Naive thymus-derived CD4-positive, alpha-beta T cell (primary cell): Measurements from ENCODE around the gene RDH11. TPM values are rescaled to one million over a fixed set of nuclear protein-coding genes. Genes with fewer than 3 reads are reported as not detected.
"Not testable (repeated sequence)": the region's sequence is repeated elsewhere in the genome, so short reads cannot be mapped to it uniquely, and the experiment has no call there.

Source experiments
- ATAC-seq: fragments of 150-1000 bp; cut with Tn5 transposase; 2 replicates; pipeline ENCODE4 v1.10.0; 2021; ENCODE audit warnings: mild to moderate bottlenecking, moderate library complexity
- CTCF ChIA-PET: fragments of 350-600 bp; sonication (Branson Sonifier 250); formaldehyde crosslinking; loops from one replicate; lab custom pipeline; 2021; ENCODE audit warnings: antibody characterized with exemption; lab: Charles Lee
- POLR2A ChIA-PET: fragments of 350-600 bp; sonication (Branson Sonifier 250); formaldehyde crosslinking; loops from one replicate; lab custom pipeline; 2021; ENCODE audit warnings: antibody characterized with exemption, inconsistent platforms; lab: Charles Lee
- DNase-seq, 9 donors: peaks; one replicate each; pipeline versions ENCODE4 v3.0.0 to v3.0.0-alpha.2; 2020 to 2022; ENCODE audit warnings: mixed read lengths in 1 of 9
- H3K27ac ChIP-seq: one replicate; pipeline ENCODE4 v1.7.0; 2013; ENCODE audit warnings: mild to moderate bottlenecking, low read depth, low read length, moderate library complexity
- H3K27me3 ChIP-seq, 2 donors: one replicate each; pipeline ENCODE4 v1.7.0; 2013; ENCODE audit warnings: low read length in 2 of 2, mild to moderate bottlenecking in 2 of 2, moderate library complexity in 2 of 2; ENCODE audit not compliant: control insufficient read depth in 2 of 2, insufficient read depth in 2 of 2
- H3K36me3 ChIP-seq, 3 experiments: 1 replicate in 2 of 3; 2 replicates in 1 of 3; pipeline ENCODE4 v1.7.0; 2013; ENCODE audit warnings: low read length in 3 of 3, mild to moderate bottlenecking in 3 of 3, moderate library complexity in 1 of 3; ENCODE audit not compliant: insufficient read depth in 3 of 3, control insufficient read depth in 2 of 3
- H3K4me1 ChIP-seq, 2 donors: one replicate each; pipeline ENCODE4 v1.7.0; 2013; ENCODE audit warnings: low read length in 2 of 2, mild to moderate bottlenecking in 2 of 2, moderate library complexity in 1 of 2; ENCODE audit not compliant: control insufficient read depth in 2 of 2, insufficient read depth in 2 of 2
- H3K4me3 ChIP-seq: 2 replicates; pipeline ENCODE4 v1.7.0; 2013; ENCODE audit warnings: mild to moderate bottlenecking, low read length
- H3K9me3 ChIP-seq, 3 experiments: 1 replicate in 2 of 3; 2 replicates in 1 of 3; pipeline ENCODE4 v1.7.0; 2013; ENCODE audit warnings: low read length in 3 of 3; ENCODE audit not compliant: control insufficient read depth in 2 of 3
- H3K27ac Mint-ChIP-seq, 9 donors: one replicate each; pipeline ENCODE4 v1.8.0; 2020 to 2022; ENCODE audit warnings: mixed read lengths in 9 of 9, mild to moderate bottlenecking in 8 of 9, moderate library complexity in 5 of 9, inconsistent platforms in 2 of 9
- H3K27me3 Mint-ChIP-seq, 5 donors: one replicate each; pipeline ENCODE4 v1.8.0; 2021 to 2022; ENCODE audit warnings: mixed read lengths in 5 of 5, mild to moderate bottlenecking in 1 of 5
- H3K36me3 Mint-ChIP-seq, 5 donors: one replicate each; pipeline ENCODE4 v1.8.0; 2020 to 2022; ENCODE audit warnings: mixed read lengths in 5 of 5, mild to moderate bottlenecking in 3 of 5, inconsistent platforms in 1 of 5
- H3K4me1 Mint-ChIP-seq, 7 donors: one replicate each; pipeline ENCODE4 v1.8.0; 2020 to 2022; ENCODE audit warnings: mixed read lengths in 7 of 7, mild to moderate bottlenecking in 3 of 7, inconsistent platforms in 1 of 7
- H3K4me3 Mint-ChIP-seq, 10 donors: one replicate each; pipeline ENCODE4 v1.8.0; 2020 to 2022; ENCODE audit warnings: mild to moderate bottlenecking in 10 of 10, mixed read lengths in 10 of 10, moderate library complexity in 6 of 10, inconsistent platforms in 2 of 10
- H3K9me3 Mint-ChIP-seq, 11 donors: one replicate each; pipeline ENCODE4 v1.8.0; 2020 to 2022; ENCODE audit warnings: mixed read lengths in 11 of 11, mild to moderate bottlenecking in 4 of 11, inconsistent platforms in 1 of 11, moderate library complexity in 1 of 11
- intact Hi-C, 2 donors: fragments of 100-400 bp; cut with micrococcal nuclease; formaldehyde crosslinking; loops; one replicate each; pipeline ENCODE4 v1.15.1; 2023
- polyA plus RNA-seq, 2 donors: library from polyadenylated mRNA; unstranded; fragments of 300-500 nt; fragmentation: Illumina TruSeq; gene quantifications; one replicate each; pipeline ENCODE4 v1.2.3, GENCODE V29; 2021
- total RNA-seq, 6 experiments: library from RNA in 5 of 6; stranded (reverse) in 5 of 6; gene quantifications; 1 replicate in 5 of 6; 2 replicates in 1 of 6; pipeline ENCODE4 v1.2.3 and lab custom pipeline; 2021 to 2026

RDH11 gene
- total and polyA plus RNA-seq, 7 experiments from 2014 or later = 22.3 to 96.8 (median 43.3) TPM

DNA sequence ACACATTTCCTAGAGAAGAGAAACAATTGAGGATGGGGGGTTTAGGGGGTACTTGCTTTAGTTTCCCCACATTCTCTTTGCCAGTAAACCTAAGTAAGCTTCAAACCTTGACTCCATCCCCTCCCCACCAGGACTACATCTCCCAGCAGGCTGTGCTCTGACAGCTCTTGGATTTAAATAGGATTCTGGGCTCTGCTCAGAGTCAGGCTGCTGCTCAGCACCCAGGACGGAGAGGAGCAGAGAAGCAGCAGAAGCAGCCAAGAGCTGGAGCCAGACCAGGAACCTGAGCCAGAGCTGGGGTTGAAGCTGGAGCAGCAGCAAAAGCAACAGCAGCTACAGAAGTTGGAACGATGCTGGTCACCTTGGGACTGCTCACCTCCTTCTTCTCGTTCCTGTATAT, 26.7 kb upstream of the RDH11 start:
- CTCF ChIA-PET = no interaction called here
- no peaks in the 10 kb centered on the region for H3K9me3 ChIP-seq
- Mint-ChIP-seq H3K27ac (no peak overlapping the region), H3K27me3 (peaks cover 38 to 52% (median 42%) of the 10 kb centered on the region in 5 donors), H3K4me1 (peaks cover 0 to 6% (median 3%) of the 10 kb centered on the region in 7 donors), H3K9me3 (peaks cover 0 to 4% (median 0%) of the 10 kb centered on the region in 11 donors), H3K4me3 (no peak overlapping the region), H3K36me3 (peaks cover 0 to 14% (median 0%) of the 10 kb centered on the region in 5 donors)
- peaks cover 0 to 9% of the 10 kb centered on the region in 2 donors for H3K27me3 ChIP-seq
- H3K4me1 ChIP-seq = no peaks in the 10 kb centered on the region
- no peak overlapping the region for H3K4me3 ChIP-seq
- POLR2A ChIA-PET = no interaction called here
- intact Hi-C loops = no loop called here
- H3K36me3 ChIP-seq = no peaks in the 10 kb centered on the region
- DNase-seq (no peak), ATAC-seq (no peak)
- no peak overlapping the region for H3K27ac ChIP-seq

GRCh38 chr14:67721875-67722274, 26.3 kb upstream of the RDH11 start:
- H3K4me3 ChIP-seq = no peak overlapping the region
- peaks cover 0 to 6% (median 3%) of the 10 kb centered on the region in 7 donors for H3K4me1 Mint-ChIP-seq
- ATAC-seq (no peak), DNase-seq (no peak)
- H3K36me3 ChIP-seq = no peaks in the 10 kb centered on the region
- intact Hi-C loops = no loop called here
- peaks cover 0 to 4% (median 0%) of the 10 kb centered on the region in 11 donors for H3K9me3 Mint-ChIP-seq
- H3K9me3 ChIP-seq = no peaks in the 10 kb centered on the region
- no peak overlapping the region for H3K27ac ChIP-seq
- H3K27ac Mint-ChIP-seq = no peak overlapping the region
- CTCF ChIA-PET = no interaction called here
- H3K4me3 Mint-ChIP-seq = no peak overlapping the region
- peaks cover 0 to 11% (median 0%) of the 10 kb centered on the region in 5 donors for H3K36me3 Mint-ChIP-seq
- peaks cover 38 to 52% (median 42%) of the 10 kb centered on the region in 5 donors for H3K27me3 Mint-ChIP-seq
- peaks cover 0 to 9% of the 10 kb centered on the region in 2 donors for H3K27me3 ChIP-seq
- no peaks in the 10 kb centered on the region for H3K4me1 ChIP-seq
- POLR2A ChIA-PET = no interaction called here

- Mint-ChIP-seq H3K27me3 (peaks cover 34 to 42% (median 38%) of the 10 kb centered on the region in 5 donors), H3K4me1 (peaks cover 0 to 6% (median 3%) of the 10 kb centered on the region in 7 donors), H3K4me3 (no peak overlapping the region), H3K36me3 (no peaks in the 10 kb centered on the region), H3K9me3 (peaks cover 0 to 4% (median 0%) of the 10 kb centered on the region in 11 donors), H3K27ac (no peak overlapping the region)
- DNase-seq (no peak), ATAC-seq (no peak)
- CTCF ChIA-PET = interaction anchor here (1.8 kb wide), 1 partner anchor 149 kb away, joined by 4 read pairs; no protein-coding TSS in a partner anchor
- Histone ChIP-seq H3K27ac (no peak overlapping the region), H3K36me3 (no peaks in the 10 kb centered on the region), H3K4me3 (no peak overlapping the region), H3K4me1 (no peaks in the 10 kb centered on the region), H3K9me3 (no peaks in the 10 kb centered on the region), H3K27me3 (peaks cover 0 to 9% of the 10 kb centered on the region in 2 donors)
- intact Hi-C loops = no loop called here
- POLR2A ChIA-PET = no interaction called here
Observed at GRCh38 chr14:67719866-67720265, 24.3 kb upstream of the RDH11 start.

DNA sequence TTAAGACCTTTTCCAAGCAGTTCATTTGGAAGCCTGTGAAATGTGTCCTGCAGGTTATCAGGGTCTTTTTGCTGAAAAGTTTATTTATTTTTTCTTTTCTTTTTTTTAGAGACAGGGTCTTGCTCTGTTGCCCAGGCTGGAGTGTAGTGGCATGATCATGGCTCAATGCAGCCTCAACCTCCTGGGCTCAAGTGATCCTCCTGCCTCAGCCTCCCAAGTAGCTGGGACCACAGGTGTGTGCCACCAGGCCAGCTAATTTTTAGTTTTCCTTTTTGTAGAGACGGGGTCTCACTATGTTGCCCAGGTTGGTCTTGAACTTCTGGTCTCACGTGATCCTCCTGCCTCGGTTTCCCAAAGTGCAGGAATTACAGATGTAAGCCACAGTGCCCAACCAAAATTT, 23.8 kb upstream of the RDH11 start:
- intact Hi-C loops, POLR2A ChIA-PET, H3K27ac Mint-ChIP-seq, H3K4me1 ChIP-seq, ATAC-seq, CTCF ChIA-PET, H3K27ac ChIP-seq, H3K4me3 Mint-ChIP-seq, H3K36me3 Mint-ChIP-seq, DNase-seq, H3K4me1 Mint-ChIP-seq, H3K4me3 ChIP-seq, H3K36me3 ChIP-seq, H3K9me3 Mint-ChIP-seq, H3K27me3 ChIP-seq, H3K9me3 ChIP-seq: not testable (repeated sequence)
- H3K27me3 Mint-ChIP-seq = peaks cover 30 to 41% (median 34%) of the 10 kb centered on the region in 5 donors

DNA sequence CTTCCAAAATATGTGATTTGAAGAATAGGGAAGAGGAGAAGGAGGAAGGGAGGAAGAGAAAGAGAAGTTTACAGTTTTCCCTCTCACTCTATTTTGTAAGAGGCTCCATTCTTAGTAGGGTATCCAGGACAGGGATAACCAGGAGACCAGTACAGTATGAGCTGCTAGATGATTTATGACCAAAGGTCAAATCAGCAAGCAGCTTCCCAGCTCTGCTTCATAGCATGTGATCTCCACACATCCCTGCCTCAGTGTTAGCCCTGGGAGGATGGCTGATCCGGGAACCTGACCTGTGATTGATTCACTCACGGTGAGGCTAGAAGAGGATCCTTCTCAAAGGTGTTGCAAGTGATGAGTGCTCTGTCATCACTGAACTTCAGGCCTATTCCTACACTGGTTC, 22.7 kb upstream of the RDH11 start:
- no peak for ATAC-seq
- Histone ChIP-seq H3K27me3 (peaks cover 0 to 5% of the 10 kb centered on the region in 2 donors), H3K9me3 (no peaks in the 10 kb centered on the region), H3K27ac (no peak overlapping the region), H3K4me3 (no peak overlapping the region), H3K36me3 (no peaks in the 10 kb centered on the region), H3K4me1 (no peaks in the 10 kb centered on the region)
- Mint-ChIP-seq H3K4me3 (no peak overlapping the region), H3K27me3 (peaks cover 20 to 40% (median 24%) of the 10 kb centered on the region in 5 donors), H3K27ac (no peak overlapping the region), H3K4me1 (peaks cover 0 to 6% (median 3%) of the 10 kb centered on the region in 7 donors), H3K9me3 (peaks cover 0 to 4% (median 0%) of the 10 kb centered on the region in 11 donors), H3K36me3 (no peaks in the 10 kb centered on the region)
- ChIA-PET POLR2A (no interaction called here), CTCF (no interaction called here)
- no peak for DNase-seq
- intact Hi-C loops = no loop called here

DNA sequence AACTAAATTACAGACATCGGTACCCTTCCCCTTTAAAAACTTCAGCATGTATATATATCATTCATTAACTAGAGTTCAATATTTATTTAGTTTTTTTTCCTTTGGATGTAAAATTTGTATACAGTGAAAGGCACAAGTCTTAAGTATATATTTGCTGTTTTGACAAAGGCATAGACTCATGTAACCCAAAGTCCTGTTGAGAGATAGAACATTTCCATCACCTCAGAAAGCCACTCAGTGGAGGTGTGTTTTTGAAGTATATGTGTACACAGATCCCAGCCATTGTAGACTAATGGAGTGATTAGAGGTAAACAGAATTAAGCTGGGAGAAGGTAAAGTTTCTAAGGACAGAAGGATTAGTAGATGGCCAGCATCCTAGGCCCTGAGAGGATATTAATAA, 21.5 kb upstream of the RDH11 start:
- no peak overlapping the region for H3K4me3 Mint-ChIP-seq
- Histone ChIP-seq H3K27me3 (peaks cover 0 to 1% of the 10 kb centered on the region in 2 donors), H3K9me3 (no peaks in the 10 kb centered on the region), H3K27ac (no peak overlapping the region), H3K36me3 (no peaks in the 10 kb centered on the region), H3K4me1 (no peaks in the 10 kb centered on the region), H3K4me3 (no peak overlapping the region)
- H3K9me3 Mint-ChIP-seq = peaks cover 0 to 4% (median 0%) of the 10 kb centered on the region in 11 donors
- intact Hi-C loops = no loop called here
- H3K4me1 Mint-ChIP-seq = no peaks in the 10 kb centered on the region
- H3K27me3 Mint-ChIP-seq = peaks cover 9 to 32% (median 14%) of the 10 kb centered on the region in 5 donors
- ChIA-PET CTCF (no interaction called here), POLR2A (no interaction called here)
- H3K36me3 Mint-ChIP-seq = no peaks in the 10 kb centered on the region
- DNase-seq (no peak), ATAC-seq (no peak)
- no peak overlapping the region for H3K27ac Mint-ChIP-seq

- no peak for ATAC-seq
- H3K27ac ChIP-seq = no peak overlapping the region
- H3K9me3 ChIP-seq = no peaks in the 10 kb centered on the region
- Mint-ChIP-seq H3K9me3 (peaks cover 0 to 25% (median 4%) of the 10 kb centered on the region in 11 donors), H3K27me3 (peaks cover 0 to 11% (median 0%) of the 10 kb centered on the region in 5 donors), H3K4me3 (no peak overlapping the region), H3K36me3 (peaks cover 0 to 3% (median 0%) of the 10 kb centered on the region in 5 donors), H3K27ac (no peak overlapping the region), H3K4me1 (no peaks in the 10 kb centered on the region)
- DNase-seq = no peak
- intact Hi-C loops = no loop called here
- H3K4me3 ChIP-seq = no peak overlapping the region
- H3K4me1 ChIP-seq = no peaks in the 10 kb centered on the region
- no peaks in the 10 kb centered on the region for H3K36me3 ChIP-seq
- ChIA-PET CTCF (interaction anchor here (0.7 to 1.4 kb wide), 3 partner anchors 90 to 378 kb away, joined by 3 read pairs; no protein-coding TSS in a partner anchor), POLR2A (no interaction called here)
- no peaks in the 10 kb centered on the region for H3K27me3 ChIP-seq
Observed at GRCh38 chr14:67710209-67710608, 14.6 kb upstream of the RDH11 start.
